BJ (cell line): ENCODE results near the gene LSM14B. TPM values are rescaled to one million over a fixed set of nuclear protein-coding genes. Genes with fewer than 3 reads are reported as not detected.

ENCODE experiments used
- CTCF ChIA-PET: fragments of 350-600 bp; formaldehyde crosslinking; extraction: SDS; loops from one replicate; lab custom pipeline; 2021; ENCODE audit warnings: antibody characterized with exemption, inconsistent platforms; lab: Yijun Ruan, JAX
- POLR2A ChIA-PET: fragments of 300-600 bp; sonication (Branson Sonifier 250); formaldehyde crosslinking; extraction: SDS; loops from one replicate; lab custom pipeline; 2021; ENCODE audit warnings: antibody characterized with exemption; lab: Charles Lee
- DNase-seq: peaks from one replicate; pipeline ENCODE4 v3.0.0-alpha.2; 2011; ENCODE audit warnings: low read depth
- H3K27me3 ChIP-seq: 2 replicates; pipeline ENCODE4 v1.6.0; 2011; ENCODE audit warnings: low read length; ENCODE audit not compliant: control insufficient read depth, insufficient read depth
- H3K36me3 ChIP-seq: 2 replicates; pipeline ENCODE4 v1.5.1; 2011; ENCODE audit warnings: low read length; ENCODE audit not compliant: control insufficient read depth, insufficient read depth
- H3K4me3 ChIP-seq: 2 replicates; pipeline ENCODE4 v1.5.1; 2011; ENCODE audit warnings: low read depth, mild to moderate bottlenecking, control low read depth, low read length
- polyA plus RNA-seq: library from polyadenylated mRNA; depleted of rRNA; stranded (reverse); fragments of >200 nt; gene quantifications from 2 replicates; pipeline ENCODE4 v1.2.3, GENCODE V29; 2011
- TF ChIP-seq, protein P1 (sequence below): IDR thresholded peaks from 2 replicates; pipeline ENCODE4 v1.5.1; 2011; ENCODE audit warnings: low read depth, mild to moderate bottlenecking, control low read depth, inconsistent platforms, low read length, moderate library complexity; ENCODE audit not compliant: insufficient read depth

The LSM14B gene
- polyA plus RNA-seq, 1 experiment: 48.2 TPM

DNA sequence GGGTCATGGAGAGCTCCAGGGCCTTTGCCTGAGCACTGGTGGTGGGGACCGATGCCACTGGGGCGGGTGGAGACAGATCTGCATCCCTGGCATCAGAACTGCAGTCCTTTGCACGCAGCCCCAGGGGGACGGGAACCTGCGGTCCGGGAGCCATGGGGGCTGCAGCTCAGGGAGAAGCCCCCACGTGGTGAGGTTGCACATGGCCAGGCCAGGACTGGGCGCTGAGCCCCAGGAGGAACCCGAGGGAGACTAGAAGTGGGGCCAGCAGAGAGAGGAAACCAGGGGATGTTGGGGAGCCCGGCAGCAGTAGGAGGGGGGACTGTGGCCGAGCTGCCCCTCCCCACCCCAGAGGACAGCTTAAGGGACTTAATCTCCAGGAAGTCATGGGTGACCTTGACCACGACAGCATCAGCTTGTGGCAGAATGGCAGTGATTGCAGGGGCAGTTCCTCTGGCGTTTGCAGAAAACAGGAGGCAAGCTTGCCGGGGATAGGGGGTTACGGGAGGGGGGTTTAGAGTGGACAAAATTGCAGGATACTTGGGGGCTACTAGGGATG is 18.0 kb upstream of the LSM14B start:
- ChIA-PET POLR2A (no interaction called here), CTCF (interaction anchor here (1.0 kb wide), 2 partner anchors 15 to 78 kb away, joined by 3 to 5 read pairs; no protein-coding TSS in a partner anchor)
- H3K36me3 ChIP-seq: no peaks in the 10 kb centered on the region
- no peak overlapping the region for H3K4me3 ChIP-seq
- H3K27me3 ChIP-seq: no peaks in the 10 kb centered on the region
- DNase-seq: no peak
- TF ChIP-seq, protein P1, sequence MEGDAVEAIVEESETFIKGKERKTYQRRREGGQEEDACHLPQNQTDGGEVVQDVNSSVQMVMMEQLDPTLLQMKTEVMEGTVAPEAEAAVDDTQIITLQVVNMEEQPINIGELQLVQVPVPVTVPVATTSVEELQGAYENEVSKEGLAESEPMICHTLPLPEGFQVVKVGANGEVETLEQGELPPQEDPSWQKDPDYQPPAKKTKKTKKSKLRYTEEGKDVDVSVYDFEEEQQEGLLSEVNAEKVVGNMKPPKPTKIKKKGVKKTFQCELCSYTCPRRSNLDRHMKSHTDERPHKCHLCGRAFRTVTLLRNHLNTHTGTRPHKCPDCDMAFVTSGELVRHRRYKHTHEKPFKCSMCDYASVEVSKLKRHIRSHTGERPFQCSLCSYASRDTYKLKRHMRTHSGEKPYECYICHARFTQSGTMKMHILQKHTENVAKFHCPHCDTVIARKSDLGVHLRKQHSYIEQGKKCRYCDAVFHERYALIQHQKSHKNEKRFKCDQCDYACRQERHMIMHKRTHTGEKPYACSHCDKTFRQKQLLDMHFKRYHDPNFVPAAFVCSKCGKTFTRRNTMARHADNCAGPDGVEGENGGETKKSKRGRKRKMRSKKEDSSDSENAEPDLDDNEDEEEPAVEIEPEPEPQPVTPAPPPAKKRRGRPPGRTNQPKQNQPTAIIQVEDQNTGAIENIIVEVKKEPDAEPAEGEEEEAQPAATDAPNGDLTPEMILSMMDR: no peak

DNA sequence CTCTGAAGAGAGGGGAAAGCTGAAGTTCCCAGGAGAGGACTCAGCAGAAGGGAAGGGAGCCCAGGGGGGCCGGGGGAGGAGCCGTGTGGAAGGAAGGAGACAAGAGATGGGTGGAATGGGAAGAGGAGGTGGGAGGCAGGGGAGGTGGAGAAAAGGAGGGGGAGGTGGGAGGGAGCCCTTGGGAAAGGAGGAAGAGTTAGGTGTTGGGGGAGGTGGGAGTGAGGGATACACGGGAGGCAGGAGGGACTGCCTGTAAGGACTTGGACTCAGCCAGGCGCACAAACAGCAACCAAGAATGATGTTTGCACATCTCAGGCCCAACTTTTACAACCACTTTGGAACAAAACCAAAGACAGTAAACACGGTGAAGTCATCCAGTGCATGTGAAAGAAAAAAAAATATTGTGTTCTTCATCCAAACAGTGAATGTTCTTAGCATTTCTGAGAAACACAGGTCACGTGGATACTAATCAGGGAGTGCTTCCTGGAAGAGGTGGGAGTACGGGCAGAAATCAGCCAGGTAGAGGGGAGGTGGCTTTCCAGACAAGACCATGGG is 17.4 kb upstream of the LSM14B start:
- ChIA-PET POLR2A (no interaction called here), CTCF (interaction anchor here (1.0 kb wide), 1 partner anchor 78 kb away, joined by 5 read pairs; no protein-coding TSS in a partner anchor)
- no peaks in the 10 kb centered on the region for H3K27me3 ChIP-seq

DNA sequence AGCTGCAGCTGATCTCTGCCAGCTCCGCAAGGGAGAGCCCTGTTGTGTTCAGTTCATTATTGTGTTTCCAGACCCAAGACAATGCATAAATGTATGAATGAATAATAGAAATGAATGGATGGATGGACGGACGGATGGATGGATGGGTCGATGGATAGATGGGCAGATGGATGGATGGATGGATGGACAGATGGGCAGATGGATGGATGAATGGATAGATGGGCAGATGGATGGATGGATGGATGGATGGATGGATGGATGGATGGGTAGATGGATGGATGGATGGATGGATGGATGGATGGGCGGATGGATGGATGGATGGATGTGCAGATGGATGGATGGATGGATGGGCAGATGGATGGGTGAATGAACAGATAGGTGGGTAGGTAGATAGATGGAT is 16.7 kb upstream of the LSM14B start:
- Histone ChIP-seq H3K36me3 (no peaks in the 10 kb centered on the region), H3K27me3 (no peaks in the 10 kb centered on the region), H3K4me3 (no peak overlapping the region)
- TF ChIP-seq, protein P1: no peak
- CTCF ChIA-PET: interaction anchor here (0.6 kb wide), 1 partner anchor 12 kb away, joined by 3 read pairs; no protein-coding TSS in a partner anchor
- POLR2A ChIA-PET: no interaction called here
- no peak for DNase-seq

More for the DNA sequence above, 17.4 kb upstream of the LSM14B start:
- peak; percentile 30 for DNase-seq
- Histone ChIP-seq H3K4me3 (no peak overlapping the region), H3K36me3 (no peaks in the 10 kb centered on the region)
- TF ChIP-seq, protein P1: no peak

DNA sequence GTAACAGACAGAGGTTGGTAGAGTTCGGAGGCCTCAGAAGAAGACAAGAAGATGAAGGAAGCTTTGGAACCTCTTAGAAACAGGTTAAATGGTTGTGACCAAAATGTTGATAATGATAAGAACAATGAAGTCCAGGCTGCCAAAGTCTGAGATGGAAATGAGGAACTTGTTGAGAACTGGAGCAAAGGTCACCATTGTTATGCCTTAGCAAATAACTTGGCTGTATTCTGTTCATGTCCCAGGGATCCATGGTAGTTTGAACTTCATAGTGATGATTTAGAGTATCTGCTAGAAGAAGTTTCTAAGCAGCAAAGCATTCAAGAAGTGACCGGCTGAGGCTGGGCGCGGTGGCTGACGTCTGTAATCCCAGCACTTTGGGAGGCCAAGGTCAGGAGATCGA is 11.1 kb upstream of the LSM14B start:
- TF ChIP-seq, protein P1: no peak
- POLR2A ChIA-PET: no interaction called here
- Histone ChIP-seq H3K27me3 (no peaks in the 10 kb centered on the region; the same call in 1 of the 2 replicates), H3K4me3 (no peak overlapping the region), H3K36me3 (no peaks in the 10 kb centered on the region)
- CTCF ChIA-PET: no interaction called here
- DNase-seq: no peak

DNA sequence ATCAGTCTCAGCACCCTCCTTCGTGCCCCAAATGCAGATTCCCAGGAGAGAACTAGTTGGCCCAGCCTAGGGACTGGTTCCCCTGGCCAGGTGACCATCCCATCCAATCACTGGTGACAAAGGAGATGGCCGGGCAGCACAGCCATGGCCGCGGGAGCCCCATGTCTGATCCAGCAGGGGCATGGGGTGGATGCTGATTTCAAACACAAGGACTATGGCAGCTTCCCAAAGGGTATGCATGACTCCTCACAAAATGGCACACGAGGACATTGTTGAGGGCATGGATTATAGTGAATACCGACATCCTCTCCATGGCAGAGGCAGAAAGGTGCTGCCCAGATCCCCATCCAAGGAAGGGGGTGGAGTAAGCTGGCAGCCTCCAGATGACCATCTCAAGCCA is 9.9 kb upstream of the LSM14B start:
- no peak for DNase-seq
- Histone ChIP-seq H3K27me3 (peaks cover 4% of the 10 kb centered on the region), H3K36me3 (no peaks in the 10 kb centered on the region), H3K4me3 (no peak overlapping the region)
- TF ChIP-seq, protein P1: no peak
- ChIA-PET POLR2A (no interaction called here), CTCF (no interaction called here)
